Suppressor macrophage treated with lipopolysaccharide for 4 hours (primary cell): ENCODE results near the gene PALS1.
A peak's percentile ranks its signal among the peaks of the same experiment; 100 is the strongest.
"Not testable (repeated sequence)": the region's sequence is repeated elsewhere in the genome, so short reads cannot be mapped to it uniquely, and the experiment has no call there.

ENCODE experiments used
- DNase-seq: peaks from one replicate; pipeline ENCODE4 v3.0.0-alpha.2; 2020

PALS1 gene

GRCh38 chr14:67263499-67264149 lies 22.4 kb downstream of the PALS1 start:
- DNase-seq, result no peak

GRCh38 chr14:67265131-67265530 lies 23.9 kb downstream of the PALS1 start:
- no peak for DNase-seq

DNA sequence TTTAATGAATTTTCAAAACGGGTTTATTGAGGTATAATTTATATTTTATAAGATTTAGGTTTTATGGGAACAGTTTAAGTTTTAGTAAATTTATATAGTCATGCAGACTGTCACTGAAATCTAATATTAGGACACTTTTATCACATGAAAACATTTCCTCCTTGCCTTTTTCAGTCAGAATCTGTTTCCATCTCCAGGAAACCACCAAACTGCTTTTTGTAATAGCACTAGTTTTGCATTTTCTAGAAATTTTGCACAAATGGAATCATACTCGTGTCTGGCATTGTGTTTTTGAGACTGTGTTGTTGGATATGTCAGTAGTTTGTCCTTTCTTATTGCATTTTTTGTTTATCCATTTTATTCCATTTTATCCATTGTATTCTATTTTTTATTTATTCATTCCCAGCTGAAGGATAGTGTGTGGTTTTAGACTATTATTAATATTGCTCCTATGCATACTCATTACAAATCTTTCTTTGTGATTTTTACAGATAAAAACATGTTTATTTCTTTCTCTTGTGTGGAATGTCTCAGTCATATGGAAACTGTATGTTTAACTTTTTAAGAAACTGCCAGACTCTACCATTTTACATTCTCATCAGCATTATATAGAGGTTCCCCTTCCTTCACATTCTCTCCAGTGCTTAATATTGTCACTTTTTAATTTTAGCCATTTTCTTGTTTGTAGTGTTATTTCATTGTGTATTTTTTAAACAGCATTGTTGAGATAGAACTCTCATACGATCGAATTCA lies 26.5 kb downstream of the PALS1 start:
- DNase-seq, result peak; percentile 19

DNA sequence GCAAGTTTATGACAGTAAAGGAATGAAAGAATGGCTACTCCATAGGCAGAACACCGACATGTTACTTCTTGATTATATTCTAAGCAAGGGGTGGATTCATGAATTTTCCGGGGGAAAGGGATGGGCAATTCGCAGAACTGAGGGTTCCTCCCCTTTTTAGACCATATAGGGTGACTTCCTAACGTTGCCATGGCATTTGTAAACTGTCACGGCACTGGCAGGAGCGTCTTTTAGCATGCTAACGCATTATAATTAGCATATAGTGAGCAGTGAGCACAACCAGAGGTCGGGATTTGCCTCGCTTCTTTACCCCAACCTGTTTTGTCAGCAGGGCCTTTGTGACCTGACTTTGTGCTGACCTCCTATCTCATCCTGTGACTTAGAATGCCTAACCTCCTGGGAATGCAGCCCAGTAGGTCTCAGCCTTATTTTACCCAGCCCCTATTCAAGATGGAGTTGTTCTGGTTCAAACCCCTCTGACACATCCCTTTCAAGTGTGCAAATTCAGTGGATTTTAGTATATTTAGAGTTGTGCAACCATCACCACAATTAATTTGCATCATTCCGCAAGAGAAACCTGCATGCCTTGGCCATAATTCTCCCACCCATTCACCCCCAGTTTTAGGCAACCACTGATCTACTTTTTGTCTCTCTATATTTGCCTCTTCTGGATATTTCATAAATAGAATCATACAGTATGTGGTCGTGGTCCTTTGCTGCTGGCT lies 27.4 kb downstream of the PALS1 start:
- DNase-seq, result no peak

DNA sequence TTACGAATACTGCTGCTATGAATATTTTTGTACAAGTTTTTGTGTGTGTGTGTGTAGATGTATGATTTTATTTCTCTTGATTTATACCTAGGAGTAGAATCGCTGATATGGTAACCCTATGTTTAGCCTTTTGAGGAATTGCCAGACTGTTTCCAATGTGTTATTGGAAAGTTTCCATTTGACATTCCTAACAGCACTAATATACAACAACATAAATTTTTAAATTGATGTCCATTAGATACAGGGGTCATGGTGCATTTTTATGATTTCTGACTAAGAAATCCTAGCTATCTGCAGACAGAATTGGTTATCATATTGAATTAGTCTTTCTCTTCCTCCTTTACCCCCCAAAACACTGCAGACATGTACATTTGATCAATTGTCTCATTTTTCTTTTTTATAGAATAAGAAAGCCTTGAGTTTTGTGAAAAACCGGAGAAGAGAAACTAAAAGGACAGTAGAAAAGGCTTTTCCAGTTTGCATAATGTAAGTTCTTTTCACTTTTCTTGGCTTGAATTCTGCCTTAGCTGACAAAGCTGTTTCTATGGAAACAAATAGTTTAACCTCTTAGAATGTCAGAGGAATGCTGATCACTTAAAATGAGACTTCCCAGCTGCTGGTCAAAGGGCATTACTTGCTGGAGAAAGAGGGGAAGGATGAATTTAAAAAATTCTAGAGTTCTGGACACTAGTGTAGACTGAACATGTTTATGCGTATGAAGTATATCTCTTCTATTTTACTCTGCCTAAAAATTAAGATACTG lies 28.2 kb downstream of the PALS1 start:
- peak; percentile 29 for DNase-seq

DNA sequence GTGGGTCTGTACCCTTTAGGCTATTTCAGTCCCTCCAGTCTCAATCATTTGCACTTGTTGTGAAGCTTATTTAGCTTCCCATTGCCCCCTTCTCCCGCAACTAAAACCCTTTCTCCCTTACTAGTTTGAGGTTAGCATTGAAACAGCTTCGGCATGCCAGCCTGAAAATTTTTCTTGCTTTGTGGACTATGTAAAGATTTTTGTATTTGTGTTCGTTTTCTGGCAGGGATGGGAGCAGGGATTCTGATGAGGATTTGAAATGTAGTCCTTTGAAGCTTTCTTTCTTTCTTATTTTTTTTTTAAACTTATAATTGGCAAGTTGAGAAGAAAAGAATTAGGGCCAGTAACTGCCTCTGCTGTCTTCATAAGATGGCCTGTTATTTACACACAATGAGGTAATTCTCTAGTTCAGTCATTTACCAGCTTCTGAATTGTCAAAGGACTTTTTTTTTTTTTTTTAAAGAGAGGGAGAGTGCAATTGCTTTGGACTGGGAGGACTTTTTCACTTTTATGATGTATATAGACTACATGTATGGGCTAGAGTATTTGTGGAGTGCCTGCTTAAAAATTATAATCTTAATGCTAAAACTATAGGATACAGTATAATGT lies 29.0 kb downstream of the PALS1 start:
- no peak for DNase-seq

DNA sequence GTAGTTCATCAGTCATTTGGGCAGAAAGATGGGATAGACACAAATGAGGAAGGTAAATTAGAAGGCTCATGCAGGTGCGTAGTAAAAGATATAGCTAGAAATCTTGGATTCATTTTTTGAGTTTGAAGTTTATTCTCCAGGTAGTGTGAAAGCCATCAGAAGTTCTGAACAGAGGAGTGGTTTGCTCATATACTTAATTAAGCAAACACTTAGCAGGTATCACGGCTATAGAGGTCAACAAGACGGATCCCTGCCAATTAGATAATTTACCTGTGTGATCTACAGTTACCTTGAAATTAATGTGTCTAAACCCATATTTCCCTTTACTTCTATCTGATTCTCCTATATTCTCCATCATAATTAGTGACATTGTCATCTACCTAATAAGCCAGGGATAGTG lies 29.7 kb downstream of the PALS1 start:
- no peak for DNase-seq

DNA sequence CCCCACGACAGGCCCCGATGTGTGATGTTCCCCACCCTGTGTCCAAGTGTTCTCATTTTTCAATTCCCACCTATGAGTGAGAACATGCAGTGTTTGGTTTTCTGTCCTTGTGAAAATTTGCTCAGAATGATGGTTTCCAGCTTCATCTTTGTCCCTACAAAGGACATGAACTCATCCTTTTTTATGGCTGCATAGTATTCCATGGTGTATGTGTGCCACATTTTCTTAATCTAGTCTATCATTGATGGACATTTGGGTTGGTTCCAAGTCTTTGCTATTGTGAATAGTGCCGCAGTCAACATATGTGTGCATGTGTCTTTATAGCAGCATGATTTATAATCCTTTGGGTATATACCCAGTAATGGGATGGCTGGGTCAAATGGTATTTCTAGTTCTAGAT lies 32.0 kb downstream of the PALS1 start:
- not testable (repeated sequence) for DNase-seq

- no peak for DNase-seq
Measured at GRCh38 chr14:67276131-67276530, 34.9 kb downstream of the PALS1 start.

- no peak for DNase-seq
Measured at GRCh38 chr14:67280506-67280905, 39.3 kb downstream of the PALS1 start.

GRCh38 chr14:67285876-67286452 lies 44.7 kb downstream of the PALS1 start:
- peak; percentile 73 for DNase-seq
